SH-SY5Y (cell line): ENCODE data around the gene PPP1R16B.

Source experiments
- GATA2 ChIP-seq: IDR thresholded peaks from 2 replicates; pipeline ENCODE4 v1.6.1; 2011; ENCODE audit warnings: mild to moderate bottlenecking, low read depth, low read length
- GATA3 ChIP-seq: IDR thresholded peaks from 2 replicates; pipeline ENCODE4 v1.6.1; 2011; ENCODE audit warnings: low read depth, mild to moderate bottlenecking, low read length, moderate library complexity

- TF ChIP-seq GATA3 = peak; percentile 39; the same call in 1 of the 2 replicates
- TF ChIP-seq GATA2 = peak; percentile 66; the same call in 1 of the 2 replicates
Measured at GRCh38 chr20:38866265-38867061, 61.0 kb downstream of the PPP1R16B start.
